Measurements from ENCODE around the gene LEMD3.

DNA sequence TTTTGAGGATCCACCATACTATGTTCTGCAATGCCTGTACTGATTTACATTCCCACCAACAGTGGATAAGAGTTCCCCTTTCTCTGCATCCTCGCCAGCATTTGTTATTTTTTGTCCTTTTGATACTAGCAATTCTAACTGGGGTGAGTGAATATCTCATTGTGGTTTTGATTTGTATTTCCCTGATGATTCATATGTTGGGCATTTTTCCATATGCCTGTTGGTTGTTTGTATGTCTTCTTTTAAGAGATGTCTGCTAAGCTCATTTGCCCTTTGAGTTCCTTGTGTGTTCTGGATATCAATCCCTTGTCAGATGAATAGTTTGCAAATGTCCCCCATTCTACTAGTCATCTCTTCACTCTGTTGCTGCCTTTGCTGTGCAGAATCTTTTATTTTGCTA lies 60.1 kb downstream of the LEMD3 start:
- TF ChIP-seq, protein P1, sequence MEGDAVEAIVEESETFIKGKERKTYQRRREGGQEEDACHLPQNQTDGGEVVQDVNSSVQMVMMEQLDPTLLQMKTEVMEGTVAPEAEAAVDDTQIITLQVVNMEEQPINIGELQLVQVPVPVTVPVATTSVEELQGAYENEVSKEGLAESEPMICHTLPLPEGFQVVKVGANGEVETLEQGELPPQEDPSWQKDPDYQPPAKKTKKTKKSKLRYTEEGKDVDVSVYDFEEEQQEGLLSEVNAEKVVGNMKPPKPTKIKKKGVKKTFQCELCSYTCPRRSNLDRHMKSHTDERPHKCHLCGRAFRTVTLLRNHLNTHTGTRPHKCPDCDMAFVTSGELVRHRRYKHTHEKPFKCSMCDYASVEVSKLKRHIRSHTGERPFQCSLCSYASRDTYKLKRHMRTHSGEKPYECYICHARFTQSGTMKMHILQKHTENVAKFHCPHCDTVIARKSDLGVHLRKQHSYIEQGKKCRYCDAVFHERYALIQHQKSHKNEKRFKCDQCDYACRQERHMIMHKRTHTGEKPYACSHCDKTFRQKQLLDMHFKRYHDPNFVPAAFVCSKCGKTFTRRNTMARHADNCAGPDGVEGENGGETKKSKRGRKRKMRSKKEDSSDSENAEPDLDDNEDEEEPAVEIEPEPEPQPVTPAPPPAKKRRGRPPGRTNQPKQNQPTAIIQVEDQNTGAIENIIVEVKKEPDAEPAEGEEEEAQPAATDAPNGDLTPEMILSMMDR (IDR thresholded peaks at IDR 0.05): no peak
- TF ChIP-seq POLR2AphosphoS5 (IDR thresholded peaks at IDR 0.05; ENCODE audit: insufficient read depth in 1 of 2, low read depth in 1 of 2) (no peak), POLR2A (IDR thresholded peaks at IDR 0.05) (no peak)

All from vagina (tissue), 2 donors.